ENCODE results near the gene SAMD10. TPM values are rescaled to one million over a fixed set of nuclear protein-coding genes. Genes with fewer than 3 reads are reported as not detected.

The SAMD10 gene
- total RNA-seq, 4 donors from 2014 or later = 1.1 to 2.3 (median 2.0) TPM; not detected in 1

- TF ChIP-seq, protein P1, sequence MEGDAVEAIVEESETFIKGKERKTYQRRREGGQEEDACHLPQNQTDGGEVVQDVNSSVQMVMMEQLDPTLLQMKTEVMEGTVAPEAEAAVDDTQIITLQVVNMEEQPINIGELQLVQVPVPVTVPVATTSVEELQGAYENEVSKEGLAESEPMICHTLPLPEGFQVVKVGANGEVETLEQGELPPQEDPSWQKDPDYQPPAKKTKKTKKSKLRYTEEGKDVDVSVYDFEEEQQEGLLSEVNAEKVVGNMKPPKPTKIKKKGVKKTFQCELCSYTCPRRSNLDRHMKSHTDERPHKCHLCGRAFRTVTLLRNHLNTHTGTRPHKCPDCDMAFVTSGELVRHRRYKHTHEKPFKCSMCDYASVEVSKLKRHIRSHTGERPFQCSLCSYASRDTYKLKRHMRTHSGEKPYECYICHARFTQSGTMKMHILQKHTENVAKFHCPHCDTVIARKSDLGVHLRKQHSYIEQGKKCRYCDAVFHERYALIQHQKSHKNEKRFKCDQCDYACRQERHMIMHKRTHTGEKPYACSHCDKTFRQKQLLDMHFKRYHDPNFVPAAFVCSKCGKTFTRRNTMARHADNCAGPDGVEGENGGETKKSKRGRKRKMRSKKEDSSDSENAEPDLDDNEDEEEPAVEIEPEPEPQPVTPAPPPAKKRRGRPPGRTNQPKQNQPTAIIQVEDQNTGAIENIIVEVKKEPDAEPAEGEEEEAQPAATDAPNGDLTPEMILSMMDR (IDR thresholded peaks at IDR 0.05; ENCODE audit: low read depth) = no peak
Observed at GRCh38 chr20:63945921-63946920, 33.2 kb downstream of the SAMD10 start.

DNA sequence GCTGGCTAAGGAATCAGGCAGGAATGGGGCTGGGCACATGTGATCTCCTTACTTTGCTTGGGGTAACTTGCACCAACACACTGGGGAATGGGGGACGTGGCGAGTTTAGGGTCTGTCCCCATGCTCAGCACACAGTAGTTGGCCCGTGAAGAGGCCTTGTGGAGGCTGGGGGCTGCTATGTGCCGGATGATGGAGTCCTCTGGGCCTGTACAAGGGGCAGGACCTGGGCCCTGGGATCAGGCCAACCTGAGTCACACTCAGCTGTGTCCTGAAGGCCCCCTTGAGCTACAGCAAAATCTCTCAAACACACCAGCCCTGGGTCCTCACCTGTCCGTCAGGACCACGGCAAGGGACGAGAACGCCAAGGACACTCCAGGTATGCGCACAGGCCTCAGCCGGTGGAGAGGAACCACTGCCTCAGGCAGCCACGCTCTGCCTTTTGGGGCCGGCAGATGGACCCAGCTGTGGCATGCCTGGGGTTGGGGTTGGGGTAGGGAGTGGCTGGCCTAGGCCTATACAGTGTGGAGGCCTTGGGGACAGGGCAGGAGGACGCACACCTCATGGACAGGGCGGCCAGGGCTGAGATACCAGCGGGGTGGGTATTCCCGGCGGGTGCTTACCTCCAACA is 34.3 kb downstream of the SAMD10 start:
- TF ChIP-seq, protein P1 (IDR thresholded peaks at IDR 0.05; ENCODE audit: low read depth) = no peak

- TF ChIP-seq, protein P1 (IDR thresholded peaks at IDR 0.05; ENCODE audit: low read depth) = no peak
Observed at GRCh38 chr20:63944078-63944941, 35.1 kb downstream of the SAMD10 start.

- TF ChIP-seq, protein P1 (IDR thresholded peaks at IDR 0.05; ENCODE audit: low read depth) = no peak
Observed at GRCh38 chr20:63943808-63944077, 35.7 kb downstream of the SAMD10 start.

- TF ChIP-seq, protein P1 (IDR thresholded peaks at IDR 0.05; ENCODE audit: low read depth) = no peak
Observed at GRCh38 chr20:63942969-63943807, 36.3 kb downstream of the SAMD10 start.

GRCh38 chr20:63942250-63942951 is 37.0 kb downstream of the SAMD10 start:
- TF ChIP-seq, protein P1 (IDR thresholded peaks at IDR 0.05; ENCODE audit: low read depth) = no peak
